Effector CD4-positive, alpha-beta T cell (primary cell): Measurements from ENCODE around the gene ZNF138.
"Not testable (repeated sequence)": the region's sequence is repeated elsewhere in the genome, so short reads cannot be mapped to it uniquely, and the experiment has no call there.

ENCODE experiments used
- DNase-seq: peaks from one replicate; pipeline ENCODE4 v3.0.0-alpha.2; 2020

ZNF138 gene

GRCh38 chr7:64838691-64839090 is 44.5 kb downstream of the ZNF138 start:
- no peak for DNase-seq

GRCh38 chr7:64839910-64840309 is 45.7 kb downstream of the ZNF138 start:
- no peak for DNase-seq

- DNase-seq, result no peak
Observed at GRCh38 chr7:64849250-64849923, 55.2 kb downstream of the ZNF138 start.

- no peak for DNase-seq
Observed at GRCh38 chr7:64849924-64850499, 55.8 kb downstream of the ZNF138 start.

GRCh38 chr7:64853679-64854078 is 59.5 kb downstream of the ZNF138 start:
- no peak for DNase-seq

- no peak for DNase-seq
Observed at GRCh38 chr7:64854969-64855368, 60.7 kb downstream of the ZNF138 start.

GRCh38 chr7:64863021-64863420 is 68.8 kb downstream of the ZNF138 start:
- DNase-seq, result no peak

- DNase-seq, result not testable (repeated sequence)
Observed at GRCh38 chr7:64863530-64863929, 69.3 kb downstream of the ZNF138 start.

GRCh38 chr7:64863969-64864368 is 69.7 kb downstream of the ZNF138 start:
- no peak for DNase-seq

- no peak for DNase-seq
Observed at GRCh38 chr7:64867863-64868440, 73.7 kb downstream of the ZNF138 start.

GRCh38 chr7:64868499-64868898 is 74.3 kb downstream of the ZNF138 start:
- DNase-seq, result no peak

GRCh38 chr7:64869121-64869725 is 75.0 kb downstream of the ZNF138 start:
- DNase-seq, result no peak

GRCh38 chr7:64869912-64870562 is 75.8 kb downstream of the ZNF138 start:
- no peak for DNase-seq

- DNase-seq, result no peak
Observed at GRCh38 chr7:64870656-64871055, 76.4 kb downstream of the ZNF138 start.

GRCh38 chr7:64871761-64872160 is 77.5 kb downstream of the ZNF138 start:
- no peak for DNase-seq

GRCh38 chr7:64872351-64873154 is 78.3 kb downstream of the ZNF138 start:
- no peak for DNase-seq

GRCh38 chr7:64873155-64873500 is 78.9 kb downstream of the ZNF138 start:
- DNase-seq, result no peak

GRCh38 chr7:64873517-64873916 is 79.3 kb downstream of the ZNF138 start:
- no peak for DNase-seq

- no peak for DNase-seq
Observed at GRCh38 chr7:64874114-64874513, 79.9 kb downstream of the ZNF138 start.

GRCh38 chr7:64874562-64875250 is 80.5 kb downstream of the ZNF138 start:
- DNase-seq, result no peak

- DNase-seq, result no peak
Observed at GRCh38 chr7:64875258-64875657, 81.0 kb downstream of the ZNF138 start.
